ENCODE results near the gene COL4A5. TPM values are rescaled to one million over a fixed set of nuclear protein-coding genes. Genes with fewer than 3 reads are reported as not detected.
"Not testable (repeated sequence)": the region's sequence is repeated elsewhere in the genome, so short reads cannot be mapped to it uniquely, and the experiment has no call there.

COL4A5 gene
- polyA plus RNA-seq, 12 donors: 12.3 to 75.0 (median 20.7) TPM; not detected in 1

DNA sequence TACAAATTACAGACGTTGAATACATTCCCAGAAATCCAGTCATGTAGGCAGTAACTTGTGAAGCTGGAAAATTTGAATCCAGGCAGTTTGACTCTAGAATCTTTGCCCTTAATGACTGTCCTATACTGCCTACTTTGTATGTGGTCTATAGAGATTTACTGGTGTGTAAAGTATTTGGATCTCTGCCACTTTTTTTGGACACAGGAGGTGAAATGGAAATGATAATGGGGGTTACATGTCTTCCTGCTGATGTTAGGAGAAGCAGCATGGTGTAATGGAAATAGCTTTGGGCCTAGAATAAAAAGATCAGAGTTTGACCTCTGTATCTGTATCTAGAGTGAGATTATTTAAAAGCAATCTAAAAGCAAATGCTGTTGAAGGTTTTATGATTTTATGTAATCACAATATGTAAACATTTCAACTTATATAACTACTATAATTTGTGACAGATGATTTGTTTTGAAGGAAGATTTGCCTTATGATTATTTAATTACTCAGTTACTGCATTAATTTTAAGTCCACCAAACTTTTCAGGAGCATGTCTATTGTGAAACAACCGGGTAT lies 3.3 kb downstream of the COL4A5 start:
- DNase-seq: no peak

DNA sequence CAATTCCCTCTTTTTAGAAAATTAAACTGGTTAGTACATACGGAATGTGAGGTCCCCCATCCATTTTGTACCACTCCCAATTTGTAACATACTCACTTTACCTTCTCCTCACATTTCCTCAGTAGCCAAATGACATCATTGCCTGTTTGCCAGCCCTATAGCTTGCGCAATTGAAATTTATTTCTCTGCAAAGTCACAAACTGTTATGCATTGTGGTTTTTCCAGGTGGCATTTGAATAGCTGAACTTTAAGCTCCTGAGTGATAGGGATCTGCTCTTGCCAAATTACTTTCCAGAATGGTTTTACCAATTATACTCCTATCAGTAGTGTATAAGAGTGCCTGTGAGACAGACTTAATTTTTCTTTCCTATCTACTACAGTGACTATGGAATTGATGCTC lies 7.7 kb downstream of the COL4A5 start:
- DNase-seq: no peak

DNA sequence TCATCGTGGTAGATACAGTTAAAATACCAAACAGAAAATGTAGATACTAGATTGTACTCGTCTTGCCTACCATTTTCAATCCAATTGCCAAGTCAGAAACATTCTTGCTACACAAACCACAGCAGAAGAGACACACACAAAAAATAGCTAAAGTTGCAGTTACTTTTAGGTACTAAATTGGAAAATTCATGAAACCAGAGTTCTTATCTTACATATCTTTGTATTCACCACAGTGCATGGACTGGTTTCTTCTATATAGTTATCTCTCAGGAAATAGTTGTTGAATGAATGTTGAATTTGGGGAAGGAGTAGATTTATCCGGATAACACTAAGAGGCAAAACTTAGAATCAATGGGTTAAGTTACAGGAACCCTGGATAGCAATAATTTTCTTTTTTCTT lies 14.2 kb downstream of the COL4A5 start:
- DNase-seq: no peak

DNA sequence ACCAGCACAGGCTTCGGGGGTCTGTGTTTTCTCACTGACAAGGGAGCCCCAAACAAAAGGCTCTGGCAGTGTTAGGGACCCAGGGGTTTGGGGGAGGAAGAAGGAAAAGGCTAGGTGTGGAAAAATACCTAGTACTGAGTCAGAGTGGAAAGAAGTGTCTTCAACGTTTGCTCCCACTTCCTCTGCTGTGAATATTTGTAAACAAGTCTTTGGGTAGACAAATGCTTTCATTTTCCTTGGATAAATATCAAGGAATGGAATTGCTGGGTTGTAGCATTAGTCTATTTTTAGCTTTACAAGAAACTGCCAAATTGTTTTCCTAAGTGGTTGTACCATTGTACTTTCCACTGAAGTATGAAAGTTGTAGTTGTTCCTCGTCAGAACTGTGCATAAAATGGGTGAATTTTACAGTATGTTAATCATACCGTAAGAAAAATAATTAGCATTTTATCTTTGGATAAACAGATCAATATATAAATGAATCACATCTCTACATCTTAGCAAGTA lies 17.4 kb downstream of the COL4A5 start:
- DNase-seq: no peak

DNA sequence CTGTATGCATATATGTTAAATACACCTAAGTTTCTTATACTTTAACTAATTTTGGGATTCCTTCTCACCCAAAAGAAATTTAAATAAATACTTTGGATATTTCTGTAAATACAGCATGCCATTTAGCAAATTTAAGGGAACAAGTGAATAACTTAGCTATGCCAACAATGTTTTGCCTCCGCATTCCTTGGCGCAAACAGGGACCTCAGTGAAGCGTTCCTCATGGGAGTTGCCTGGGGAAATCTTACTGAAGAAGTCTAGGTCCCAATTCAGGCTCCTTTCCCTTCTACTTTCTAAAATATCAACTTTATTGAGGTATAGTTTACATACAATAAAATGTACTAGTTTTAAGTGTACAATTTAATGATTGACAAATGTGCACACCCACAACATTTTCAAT lies 25.0 kb downstream of the COL4A5 start:
- DNase-seq: no peak

DNA sequence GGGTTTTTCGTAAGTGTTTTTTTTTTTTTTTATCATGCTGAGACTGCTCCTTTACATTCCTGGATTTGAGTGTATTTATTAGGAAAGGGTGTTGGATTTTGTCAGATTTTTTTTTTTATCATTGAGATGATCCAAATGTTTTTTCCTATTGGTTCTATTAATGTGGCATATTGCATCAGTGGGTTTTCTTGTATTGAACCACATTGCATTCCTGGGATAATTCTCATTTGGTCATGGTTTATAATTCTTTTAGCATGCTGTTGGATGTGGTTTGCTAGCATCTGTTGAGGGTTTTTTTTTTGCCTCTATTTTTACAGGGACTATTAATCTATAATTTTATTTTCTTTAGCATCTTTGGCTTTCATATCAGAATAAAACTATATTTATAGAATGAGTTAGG lies 28.8 kb downstream of the COL4A5 start:
- no peak for DNase-seq

DNA sequence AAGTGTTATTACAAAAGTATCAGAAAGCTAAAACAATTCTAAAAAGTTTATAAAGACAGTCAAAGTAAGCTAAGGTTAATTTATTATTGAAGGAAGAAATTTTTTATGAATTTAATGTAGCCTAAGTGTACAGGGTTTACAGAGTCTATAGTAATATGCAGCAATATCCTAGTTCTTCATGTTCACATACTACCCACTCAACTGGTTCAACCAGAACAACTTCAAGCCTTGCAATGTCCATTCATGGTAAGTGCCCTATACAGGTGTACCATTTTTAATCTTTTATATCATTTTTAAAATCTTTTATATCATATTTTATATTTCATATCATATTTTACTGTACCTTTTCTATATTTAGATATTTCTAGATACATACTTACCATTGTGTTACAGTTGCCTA lies 34.3 kb downstream of the COL4A5 start:
- no peak for DNase-seq

DNA sequence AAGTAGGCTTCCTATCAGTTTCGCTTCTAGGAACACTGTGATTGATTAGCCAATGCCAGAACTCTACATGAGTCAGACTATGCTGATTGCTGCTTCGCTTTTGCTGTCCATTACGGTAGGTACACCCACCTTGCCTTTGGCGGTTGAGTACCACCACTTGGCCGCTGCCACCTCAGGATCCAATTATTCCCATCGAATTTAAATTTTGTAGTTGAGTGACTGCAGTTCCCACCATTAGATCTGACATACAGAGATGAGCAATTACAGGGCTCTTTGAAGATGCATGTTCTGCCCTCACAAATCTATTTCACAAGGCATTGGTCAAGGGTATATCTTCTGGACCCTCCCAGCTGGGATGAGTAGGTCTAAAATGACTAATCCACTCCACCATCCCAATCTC lies 41.9 kb downstream of the COL4A5 start:
- not testable (repeated sequence) for DNase-seq

DNA sequence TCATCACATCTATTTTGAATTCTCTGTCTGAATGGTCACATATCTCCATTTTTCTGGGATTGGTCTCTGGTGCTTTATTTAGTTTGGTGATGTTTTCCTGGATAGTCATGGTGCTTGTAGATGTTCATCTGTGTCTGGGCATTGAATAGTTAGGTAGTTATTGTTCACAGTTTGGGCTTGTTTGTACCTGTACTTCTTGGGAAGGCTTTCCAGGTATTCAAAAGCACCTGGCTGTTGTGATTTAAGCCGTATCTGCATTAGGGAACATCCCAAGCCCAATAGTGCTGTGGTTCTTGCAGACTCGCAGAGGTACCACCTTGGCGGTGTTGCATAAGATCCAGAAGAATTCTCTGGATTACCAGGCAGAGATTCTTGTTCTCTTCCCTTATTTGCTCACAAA lies 44.6 kb downstream of the COL4A5 start:
- DNase-seq: no peak

DNA sequence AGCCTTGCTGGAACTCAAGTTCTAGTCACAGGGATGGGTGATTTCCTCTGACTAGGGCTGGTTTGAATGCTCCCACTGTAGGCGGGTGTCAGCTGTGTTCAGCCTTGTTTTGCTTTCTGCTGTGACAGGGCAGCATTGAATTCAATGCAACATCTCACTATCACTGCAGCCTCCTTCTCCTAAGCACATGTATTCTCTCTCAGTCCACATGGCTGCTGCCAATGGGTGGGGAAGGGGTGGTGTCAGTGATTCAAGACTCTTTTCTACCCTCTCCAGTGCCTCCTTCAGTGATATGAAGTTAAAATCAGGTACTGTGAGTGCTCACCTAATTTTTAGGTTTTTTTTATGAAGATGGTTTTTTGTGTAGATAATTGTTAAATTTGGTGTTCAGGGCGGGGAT lies 46.3 kb downstream of the COL4A5 start:
- DNase-seq: no peak

DNA sequence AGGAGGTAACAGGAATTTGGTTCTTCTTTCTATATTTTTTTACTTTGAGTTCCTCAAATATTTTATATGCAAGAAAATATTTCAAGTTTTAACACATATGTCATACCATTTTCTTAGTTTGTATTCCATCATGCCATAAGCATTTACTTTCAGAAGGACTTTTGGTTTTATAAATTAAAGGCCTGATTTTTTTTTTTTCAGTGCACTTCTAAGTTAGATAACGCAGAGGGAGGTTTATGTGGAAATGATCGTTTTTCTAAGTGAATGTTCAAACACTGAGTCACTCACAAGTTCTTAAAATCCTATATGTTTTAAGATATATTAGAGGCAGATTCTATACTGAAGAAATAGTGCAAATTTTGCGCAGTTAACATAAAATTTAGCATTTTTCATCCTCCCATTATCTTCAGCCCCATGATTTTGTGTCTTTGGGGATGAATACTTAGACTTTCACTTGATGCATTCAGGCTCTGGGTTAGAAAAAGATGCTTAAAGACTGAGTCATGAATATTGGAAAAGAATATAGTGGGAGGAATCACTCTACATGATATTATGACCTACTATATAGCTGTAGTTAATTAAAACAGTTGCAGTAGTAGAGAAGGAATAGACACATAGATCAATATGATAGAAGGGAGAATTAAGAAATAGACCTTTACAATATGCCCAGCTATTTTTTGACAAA lies 54.9 kb downstream of the COL4A5 start:
- no peak for DNase-seq

DNA sequence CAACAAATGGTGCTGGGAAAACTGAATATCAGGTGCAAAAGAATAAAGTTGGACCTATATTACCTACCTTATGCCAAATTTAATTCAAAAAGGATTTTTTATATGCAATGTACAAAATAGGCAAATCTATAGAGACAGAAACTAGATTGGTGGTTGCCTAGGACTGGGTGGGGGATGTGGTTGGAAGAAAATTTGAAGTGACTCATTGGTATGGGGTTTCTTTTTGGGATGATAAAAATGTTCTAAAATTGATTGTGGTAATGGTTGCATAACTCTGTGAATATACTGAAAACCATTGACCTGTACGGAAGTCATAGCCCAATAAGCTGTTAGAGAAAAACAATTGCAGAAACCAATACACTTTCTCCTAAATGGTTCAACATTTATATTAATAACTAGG lies 72.1 kb downstream of the COL4A5 start:
- no peak for DNase-seq

DNA sequence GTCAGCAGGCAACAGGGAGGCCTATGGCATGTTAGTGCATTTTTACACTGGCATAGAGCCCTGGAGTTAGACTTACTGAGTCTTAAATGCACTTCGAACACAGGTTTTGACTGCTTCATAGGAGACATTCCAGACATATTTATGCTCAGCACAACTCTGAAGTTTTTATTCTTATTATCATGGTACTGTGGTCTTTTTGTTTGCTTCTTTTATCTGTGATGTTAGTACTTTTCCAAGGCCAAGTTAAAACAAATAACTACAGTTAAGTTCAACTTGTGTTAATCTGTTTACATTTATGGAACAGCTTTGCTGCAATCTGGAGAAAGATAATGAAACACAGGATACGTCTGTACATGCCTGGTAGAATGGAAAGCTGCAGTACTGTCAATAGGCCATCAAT lies 76.5 kb downstream of the COL4A5 start:
- DNase-seq: no peak

DNA sequence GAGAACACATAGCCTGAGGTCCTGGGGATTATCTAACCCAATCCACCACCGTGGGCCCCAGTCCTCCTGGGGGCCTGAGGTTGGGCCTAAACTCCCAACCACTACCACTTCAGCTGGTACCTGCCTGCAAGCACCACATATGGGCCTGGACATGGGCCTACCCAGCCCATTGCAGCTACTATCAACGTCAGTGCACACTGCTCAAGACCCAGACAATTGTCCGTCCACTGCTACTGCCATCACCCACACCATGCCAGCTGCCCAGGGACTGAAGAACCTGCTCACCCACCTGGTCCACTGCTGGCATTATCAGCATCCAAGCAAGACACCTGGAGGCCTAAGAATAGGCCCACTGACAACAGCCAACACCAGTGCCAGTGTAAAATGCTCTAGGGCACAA lies 88.1 kb downstream of the COL4A5 start:
- no peak for DNase-seq

DNA sequence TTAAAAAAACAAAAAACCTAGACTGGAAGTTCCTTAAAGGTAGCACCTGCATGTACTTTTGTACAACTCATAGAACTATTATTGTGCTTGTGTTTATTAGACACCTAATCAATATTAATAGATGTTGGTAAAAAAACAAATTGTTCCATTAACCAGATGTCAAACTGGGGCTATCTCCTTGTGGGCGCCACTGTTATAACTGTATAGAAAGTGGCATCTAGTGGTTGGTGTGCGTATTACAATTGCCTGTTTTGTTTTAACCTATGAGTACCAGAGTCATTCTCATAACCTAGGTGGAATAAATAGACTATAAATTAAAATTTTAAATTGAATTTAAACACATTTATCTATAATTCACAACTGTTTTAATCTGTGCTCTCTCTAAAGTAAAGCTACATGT lies 97.4 kb downstream of the COL4A5 start:
- peak; percentile 6 for DNase-seq

DNA sequence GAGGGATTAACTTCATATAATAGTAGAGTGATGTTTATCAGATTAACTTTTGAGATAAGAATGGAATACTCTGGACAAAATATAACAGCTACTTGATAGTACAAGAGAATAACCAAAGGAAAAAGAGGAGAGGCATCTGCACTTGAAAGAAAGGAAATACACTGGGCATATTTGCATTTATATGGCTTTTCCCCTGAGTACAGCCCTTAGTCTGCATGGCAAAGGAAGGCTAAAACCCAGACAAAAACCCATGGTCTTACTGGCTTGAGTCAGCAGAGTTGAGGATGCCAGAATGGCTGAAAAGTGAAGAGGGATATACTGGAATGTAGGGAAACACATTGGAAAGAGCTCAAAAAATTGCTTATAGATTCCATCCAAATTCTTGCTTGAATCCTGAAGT lies 101.6 kb downstream of the COL4A5 start:
- DNase-seq: no peak

DNA sequence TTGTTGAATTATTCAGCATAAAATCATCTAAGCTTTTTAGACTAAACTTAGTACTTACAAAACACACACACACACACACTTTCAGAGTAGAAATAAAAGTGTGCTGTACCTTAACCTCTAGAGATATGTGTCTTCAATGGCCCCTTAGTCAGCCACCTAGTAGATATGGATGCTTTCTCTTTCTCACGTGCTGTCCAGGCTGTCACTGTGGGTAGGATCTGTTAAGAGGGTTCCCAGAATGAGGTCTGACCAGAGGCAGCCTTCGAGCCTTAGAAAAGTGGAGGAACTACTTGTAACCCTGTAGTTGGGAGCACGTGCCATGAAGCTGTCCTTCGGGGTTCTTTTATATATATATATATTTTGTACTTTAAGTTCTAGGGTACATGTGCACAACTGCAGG lies 117.9 kb downstream of the COL4A5 start:
- no peak for DNase-seq

DNA sequence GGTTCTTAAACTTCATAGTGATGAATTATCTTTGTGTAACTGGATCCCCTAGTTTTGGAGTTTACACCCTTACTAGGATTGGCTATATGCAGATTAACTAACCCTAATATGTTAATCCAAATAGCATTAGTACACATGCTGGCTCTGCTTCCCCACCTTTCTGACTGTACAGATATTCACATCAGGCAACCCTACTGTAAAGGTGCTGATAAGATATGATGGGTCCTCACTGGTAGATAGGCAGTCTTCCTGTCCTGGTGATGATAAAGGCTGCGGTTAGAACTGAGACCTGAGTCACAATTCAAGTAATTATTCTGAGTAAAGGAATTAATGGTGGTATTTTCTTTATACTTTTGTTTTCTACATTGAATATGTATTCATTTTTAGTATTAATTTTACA lies 118.6 kb downstream of the COL4A5 start:
- DNase-seq: no peak

DNA sequence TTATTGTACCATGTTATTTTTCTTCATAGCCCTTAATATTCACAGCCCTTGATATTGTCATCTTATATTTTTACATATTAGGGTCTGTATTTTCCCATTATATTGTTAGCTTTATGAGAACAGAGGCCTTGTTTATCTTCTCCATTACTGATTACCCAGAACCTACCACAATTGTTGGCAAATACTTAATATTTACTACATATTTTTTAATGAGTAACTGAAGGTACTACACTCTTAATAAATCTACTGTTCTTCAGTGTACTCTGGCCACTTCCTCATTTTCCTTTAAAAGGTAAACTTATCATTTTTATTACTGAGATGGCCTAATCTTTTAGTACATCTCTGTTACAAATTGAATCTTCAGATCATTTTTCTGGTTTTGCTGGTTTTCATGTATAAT lies 133.5 kb downstream of the COL4A5 start:
- no peak for DNase-seq

DNA sequence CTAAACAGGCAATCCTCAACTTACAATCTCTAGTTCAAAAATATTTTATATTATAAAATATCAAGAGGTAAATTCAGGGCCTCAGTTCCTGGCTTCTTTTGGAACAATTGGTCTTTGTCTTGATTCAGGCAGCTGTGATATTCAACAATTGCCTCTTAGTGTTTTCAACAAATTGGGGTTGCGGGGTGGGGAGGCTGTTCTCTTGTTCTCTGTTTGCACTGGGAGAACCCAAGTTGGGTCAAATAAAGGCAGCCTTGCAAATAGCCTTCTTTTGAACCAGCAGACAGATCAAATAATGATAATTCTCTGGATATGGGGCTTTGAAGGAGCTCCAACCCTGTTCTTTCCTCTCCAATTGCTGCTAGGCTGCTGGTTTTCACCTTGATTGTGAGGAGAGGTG lies 142.5 kb downstream of the COL4A5 start:
- no peak for DNase-seq

DNA sequence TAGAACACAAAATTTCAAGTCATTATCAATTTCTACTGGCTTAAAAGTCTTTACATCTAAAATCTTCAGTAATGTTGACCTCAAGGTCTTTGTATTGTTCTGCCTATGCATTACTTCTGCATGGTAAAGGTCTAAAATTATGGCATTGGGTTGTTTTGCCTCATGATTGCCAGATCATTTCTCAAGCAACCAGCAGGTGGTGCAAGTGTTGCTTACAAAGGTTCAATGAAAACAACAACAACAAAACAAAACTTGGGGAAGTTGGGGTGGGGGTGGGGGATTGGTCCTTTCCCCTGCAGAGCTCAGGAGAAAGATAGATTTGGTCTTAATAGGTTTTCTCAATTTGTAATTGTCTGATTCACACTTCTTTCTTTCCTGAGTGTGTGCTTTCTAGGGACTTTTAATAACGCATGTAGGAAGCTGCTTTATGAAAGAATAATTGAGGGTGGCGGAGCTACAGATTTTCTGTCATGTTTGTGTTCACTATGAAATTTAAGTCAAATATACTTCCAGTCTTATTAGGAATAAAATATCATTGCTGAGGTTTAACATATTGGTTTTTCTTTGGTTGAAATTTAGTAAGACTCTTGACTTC lies 145.1 kb downstream of the COL4A5 start:
- no peak for DNase-seq

DNA sequence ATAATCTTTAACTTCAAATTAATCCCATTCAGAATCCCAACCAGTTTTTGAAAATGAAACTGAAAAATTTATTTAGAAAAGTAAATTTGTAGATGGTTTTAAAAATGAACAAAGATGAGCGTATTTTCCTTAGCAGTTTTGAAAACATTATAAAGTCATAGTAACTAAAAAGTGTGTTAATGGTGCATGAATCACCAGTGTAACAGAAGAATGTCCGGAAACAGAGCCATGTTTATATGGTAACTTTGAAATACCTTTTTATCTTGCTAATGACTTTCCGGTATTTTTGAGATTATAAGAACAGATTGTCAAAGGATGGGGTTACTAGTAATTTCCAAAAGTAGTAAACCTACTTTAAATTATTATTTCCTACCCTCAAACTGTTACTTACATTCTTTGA lies 150.9 kb downstream of the COL4A5 start:
- DNase-seq: no peak

DNA sequence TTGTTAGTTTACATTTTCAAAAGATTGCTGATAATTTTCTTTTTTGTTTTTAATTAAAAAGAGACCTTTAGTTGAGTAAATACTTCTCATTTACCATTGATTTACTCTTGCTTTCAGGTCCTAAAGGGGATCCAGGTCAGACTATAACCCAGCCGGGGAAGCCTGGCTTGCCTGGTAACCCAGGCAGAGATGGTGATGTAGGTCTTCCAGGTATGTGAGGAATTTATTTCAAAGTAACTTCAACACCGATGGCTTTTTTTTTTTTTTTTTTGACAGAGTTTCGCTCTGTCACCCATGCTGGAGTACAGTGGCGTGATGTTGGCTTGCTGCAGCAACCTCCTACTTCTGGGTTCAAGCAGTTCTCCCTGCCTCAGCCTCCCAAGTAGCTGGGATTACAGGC lies 161.6 kb downstream of the COL4A5 start:
- DNase-seq: no peak

DNA sequence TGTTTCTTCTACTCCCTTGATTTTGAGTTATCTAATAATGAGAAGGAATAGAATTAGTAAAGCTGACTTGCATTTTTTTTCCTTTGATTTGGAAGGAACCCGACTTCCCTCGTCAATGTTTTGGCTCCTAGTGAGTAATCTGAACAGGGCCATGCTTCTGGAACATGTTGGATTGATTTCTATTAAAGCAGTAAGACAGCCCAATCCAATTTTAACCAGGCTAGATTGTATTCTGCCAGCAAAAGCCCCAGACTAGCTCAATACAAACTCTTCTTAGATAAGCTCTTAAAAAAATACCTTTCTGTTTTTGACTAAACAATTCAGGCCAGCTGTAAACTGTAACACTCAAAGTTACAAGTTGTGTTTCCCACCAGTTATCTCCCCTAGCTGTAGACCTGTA lies 170.5 kb downstream of the COL4A5 start:
- DNase-seq: no peak

Data from muscle of arm (tissue), 12 donors.